TTC549 (cell line): ENCODE measurements around the gene EARS2.
"Not testable (repeated sequence)": the region's sequence is repeated elsewhere in the genome, so short reads cannot be mapped to it uniquely, and the experiment has no call there.

Source experiments
- FAIRE-seq: peaks from 2 replicates; lab custom pipeline; 2012; peaks lifted over from hg19 to GRCh38; lab: Jason Lieb, UNC

Gene EARS2

DNA sequence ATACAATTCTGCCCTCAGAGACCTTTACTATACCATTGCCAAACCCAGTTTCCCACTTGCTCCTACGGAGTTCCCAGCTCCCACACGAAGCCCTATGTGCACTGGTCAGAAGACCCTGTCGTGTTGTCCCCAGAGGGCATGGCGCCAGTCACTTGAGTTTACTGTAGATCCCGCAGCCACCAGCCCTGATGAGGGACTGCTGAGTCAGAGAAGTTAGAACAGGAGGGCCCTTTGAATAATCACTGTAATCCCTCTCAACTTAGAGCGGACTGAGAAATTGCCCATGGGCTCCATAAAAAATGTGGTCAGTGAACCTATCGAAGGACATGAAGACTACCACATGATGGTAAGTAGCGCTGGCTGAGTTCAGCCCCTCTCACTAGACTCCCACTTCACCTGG, 9.6 kb upstream of the EARS2 start:
- FAIRE-seq = no peak

DNA sequence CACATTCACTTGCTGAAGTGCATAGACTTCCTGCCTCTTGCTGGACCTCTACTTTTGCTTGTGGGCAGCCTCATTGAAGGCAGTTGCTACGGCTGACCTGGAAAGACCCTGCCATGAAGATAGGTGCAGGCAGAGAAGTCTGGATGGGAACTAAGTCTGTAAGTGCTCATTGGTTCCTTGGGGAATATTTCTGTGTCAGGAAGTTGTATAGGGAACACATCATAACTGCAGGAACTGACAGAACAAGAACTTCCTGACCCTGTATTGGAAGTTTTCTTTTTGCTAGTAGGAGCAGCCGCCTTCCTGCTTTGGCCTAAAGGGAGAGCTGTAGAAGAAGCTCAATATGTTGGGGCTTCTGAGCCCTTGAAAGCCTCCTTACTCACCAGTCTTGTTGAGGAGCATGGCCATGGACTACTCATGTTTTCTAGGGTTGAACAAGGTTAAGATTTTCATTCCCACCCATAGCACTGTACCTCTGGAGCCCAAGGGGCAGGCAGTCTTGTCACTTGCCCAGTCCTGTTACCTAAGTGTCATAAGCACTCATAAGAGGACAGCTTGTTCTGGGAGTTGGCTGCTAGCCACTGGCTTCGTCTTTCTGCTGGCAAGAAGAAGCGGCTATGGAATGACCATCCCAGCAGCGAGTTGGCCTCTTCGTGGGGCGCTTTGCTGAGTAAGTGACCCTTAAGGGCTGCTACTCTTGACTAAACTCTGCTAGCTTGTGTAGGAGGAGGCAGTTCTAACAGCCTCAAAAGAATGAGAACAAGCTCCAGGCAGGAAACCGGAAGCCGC, 7.6 kb upstream of the EARS2 start:
- no peak for FAIRE-seq

DNA sequence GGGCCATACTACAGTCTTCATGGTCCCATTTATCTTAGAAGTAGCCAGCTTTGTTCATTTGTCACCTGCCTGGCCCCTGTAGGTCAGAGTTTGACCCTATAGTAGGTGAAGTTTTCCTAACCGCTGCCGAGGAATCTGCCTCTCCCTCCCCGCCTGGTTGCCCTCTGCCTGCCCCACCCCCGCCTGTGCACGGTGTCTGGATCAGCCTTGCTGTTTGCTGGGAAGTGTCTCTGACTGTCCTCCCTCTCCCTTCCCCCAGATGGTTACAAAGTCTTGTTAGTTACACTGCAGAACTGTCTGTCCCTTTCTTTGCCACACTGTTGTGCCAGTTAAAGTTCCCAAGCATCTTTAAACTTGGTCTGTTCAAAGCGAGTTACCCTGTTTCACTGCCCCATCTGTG, 6.0 kb upstream of the EARS2 start:
- FAIRE-seq = no peak

DNA sequence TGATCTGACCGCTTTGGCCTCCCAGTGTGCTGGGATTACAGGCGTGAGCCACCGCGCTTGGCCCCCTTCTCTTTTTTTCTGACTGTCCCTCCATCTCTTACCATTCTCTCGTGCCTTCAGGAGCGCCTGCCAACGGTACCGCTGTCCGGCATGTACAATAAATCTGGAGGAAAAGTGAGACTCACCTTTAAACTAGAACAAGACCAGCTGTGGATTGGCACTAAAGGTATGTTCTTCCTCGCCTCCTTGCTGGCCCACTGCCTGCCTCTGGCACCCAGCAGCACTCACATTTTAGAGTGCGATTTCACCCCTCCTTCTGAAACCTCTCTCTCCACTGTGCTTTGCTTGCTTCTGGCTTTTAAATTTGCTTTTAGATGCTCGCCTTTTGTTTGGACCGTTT, 5.4 kb upstream of the EARS2 start:
- no peak for FAIRE-seq

DNA sequence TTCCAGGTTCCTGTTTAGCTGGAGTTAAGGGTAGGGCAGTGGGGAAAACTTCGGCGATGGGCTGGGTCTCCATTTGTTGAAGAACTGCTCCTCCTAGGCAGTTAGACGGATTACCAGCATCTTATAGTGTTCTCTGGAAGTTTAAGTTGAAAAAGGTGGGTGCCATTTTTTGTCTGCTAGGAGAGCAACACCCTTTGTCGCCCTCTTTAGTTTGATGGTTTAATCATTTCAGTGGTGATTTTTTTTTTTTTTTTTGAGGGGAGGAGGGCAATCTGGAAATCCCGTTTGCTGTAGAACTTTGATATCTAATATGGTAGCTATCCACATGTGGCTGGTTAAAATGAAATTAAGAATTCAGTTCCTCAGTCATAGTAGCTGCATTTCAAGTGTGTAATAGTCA, 4.4 kb upstream of the EARS2 start:
- FAIRE-seq = no peak

DNA sequence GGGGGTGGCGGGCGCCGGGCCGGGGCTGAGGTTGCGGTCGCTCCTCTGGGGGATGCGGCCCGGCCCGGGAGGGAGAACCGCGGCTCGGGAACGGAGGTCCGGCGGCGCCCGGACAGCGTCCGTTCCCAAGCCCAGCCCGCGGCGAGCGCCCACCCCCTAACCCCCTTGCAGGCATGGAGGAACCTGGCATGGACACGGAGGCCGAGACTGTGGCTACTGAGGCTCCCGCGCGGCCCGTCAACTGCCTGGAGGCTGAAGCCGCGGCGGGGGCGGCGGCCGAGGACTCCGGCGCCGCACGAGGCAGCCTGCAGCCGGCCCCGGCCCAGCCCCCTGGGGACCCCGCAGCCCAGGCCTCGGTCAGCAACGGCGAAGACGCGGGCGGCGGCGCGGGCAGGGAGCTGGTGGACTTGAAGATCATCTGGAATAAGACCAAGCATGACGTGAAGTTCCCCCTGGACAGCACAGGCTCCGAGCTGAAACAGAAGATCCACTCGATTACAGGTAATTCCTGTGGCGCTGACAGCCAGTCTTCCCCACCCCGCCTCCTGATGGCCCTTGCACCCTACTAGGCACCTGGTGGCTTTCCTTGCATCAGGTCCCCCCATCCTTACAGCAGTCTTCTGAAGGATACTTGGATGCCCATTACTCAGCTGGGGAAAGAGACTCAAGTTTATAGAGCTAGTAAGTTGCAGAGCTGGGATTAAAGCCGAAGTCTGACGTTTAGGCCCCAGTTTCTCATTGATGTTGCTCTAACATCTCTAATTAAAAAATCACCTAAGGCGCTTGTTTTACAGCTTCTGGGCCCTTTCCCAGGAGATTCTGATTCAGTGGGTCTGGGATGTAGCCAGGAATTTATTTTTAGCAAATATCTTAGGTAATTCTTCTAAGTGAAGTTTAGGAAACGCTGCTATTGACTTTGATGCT, 891 bp upstream of the EARS2 start:
- FAIRE-seq = no peak

DNA sequence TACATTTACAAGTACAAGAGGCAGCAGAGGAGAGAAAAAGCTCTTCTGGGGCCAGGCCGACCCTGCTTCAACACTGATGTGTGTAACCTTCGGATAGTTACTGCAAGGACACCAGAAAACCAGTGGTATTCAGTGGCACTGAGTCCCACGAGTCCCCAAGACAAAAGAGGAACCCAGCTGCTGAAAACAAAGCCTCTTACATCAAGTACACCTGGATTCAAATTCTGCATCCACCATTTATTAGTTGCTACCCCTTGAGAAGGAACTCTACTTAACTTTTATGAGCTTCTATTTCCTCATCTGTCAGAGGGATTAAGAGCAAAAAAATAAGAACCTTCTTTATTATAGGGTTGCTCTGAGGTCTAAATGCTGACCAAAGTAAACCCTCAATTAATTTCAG, 2.6 kb downstream of the EARS2 start:
- FAIRE-seq = no peak

DNA sequence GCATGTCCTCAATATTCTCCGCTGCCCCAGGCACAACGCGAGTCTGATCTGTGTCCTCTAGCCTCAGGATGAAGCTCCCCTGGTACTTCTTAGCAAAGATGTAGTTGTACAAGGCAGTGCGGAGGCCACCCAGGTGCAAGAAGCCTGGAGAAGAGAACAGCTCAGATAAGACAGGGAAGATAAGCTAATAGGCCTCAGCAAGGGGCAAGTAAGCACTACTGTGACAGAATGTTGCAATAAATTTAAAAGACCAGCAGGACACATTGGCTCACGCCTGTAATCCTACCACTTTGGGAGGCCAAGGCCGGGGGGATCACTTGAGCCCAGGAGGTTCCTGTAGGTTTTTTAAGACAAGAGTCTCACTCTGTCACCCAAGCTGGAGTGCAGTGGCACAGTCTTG, 5.0 kb downstream of the EARS2 start:
- no peak for FAIRE-seq

DNA sequence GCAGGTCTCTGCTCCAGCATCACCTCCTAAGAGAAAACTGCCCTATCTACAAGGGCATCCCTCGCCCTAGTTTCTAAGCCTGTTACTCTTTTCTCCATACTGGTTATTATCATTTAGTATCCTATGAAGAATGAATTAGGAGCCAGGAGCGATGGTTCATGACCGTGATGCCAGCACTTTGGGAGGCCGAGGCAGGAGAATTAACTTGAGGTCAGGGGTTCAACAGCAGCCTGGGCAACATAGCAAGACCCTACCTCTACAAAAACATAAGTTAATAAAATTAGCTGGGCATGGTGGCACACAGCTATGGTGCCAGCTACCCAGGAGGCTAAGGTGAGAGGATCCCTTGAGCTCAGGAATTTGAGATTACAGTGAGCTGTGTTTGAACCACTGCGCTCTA, 7.2 kb downstream of the EARS2 start:
- no peak for FAIRE-seq

DNA sequence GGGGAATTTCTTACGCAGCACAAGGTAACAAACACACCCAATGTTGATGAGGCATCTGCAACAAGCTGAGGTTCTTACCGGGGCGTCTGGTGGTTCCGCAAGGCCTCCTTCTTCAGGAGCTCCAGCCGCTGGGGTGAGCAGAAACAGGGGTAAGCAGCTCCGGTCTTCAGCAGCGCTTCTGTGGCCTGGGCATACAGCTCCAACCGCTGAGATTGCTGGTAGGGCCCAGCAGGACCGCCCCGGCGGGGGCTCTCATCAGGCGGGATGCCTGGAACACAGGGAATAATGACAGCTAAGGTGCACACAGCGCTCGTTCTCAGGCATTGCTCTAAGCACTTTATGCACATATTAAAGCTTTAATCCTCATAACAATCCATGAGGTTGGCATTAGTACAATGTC, 12.7 kb downstream of the EARS2 start:
- no peak for FAIRE-seq

DNA sequence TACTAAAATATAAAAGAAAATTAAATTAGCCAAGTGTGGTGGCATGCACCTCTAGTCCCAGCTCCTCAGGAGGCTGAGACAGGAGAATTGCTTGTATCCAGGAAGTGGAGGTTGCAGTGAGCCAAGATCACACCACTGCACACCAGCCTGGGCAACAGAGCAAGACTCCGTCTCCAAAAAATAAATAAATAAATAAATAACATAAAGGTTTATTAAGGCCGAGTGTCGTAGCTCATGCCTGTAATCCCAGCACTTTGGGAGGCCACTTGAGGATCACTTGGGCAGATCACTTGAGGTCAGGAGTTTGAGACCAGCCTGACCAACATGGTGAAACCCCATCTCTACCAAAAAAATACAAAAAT, 16.4 kb downstream of the EARS2 start:
- not testable (repeated sequence) for FAIRE-seq

DNA sequence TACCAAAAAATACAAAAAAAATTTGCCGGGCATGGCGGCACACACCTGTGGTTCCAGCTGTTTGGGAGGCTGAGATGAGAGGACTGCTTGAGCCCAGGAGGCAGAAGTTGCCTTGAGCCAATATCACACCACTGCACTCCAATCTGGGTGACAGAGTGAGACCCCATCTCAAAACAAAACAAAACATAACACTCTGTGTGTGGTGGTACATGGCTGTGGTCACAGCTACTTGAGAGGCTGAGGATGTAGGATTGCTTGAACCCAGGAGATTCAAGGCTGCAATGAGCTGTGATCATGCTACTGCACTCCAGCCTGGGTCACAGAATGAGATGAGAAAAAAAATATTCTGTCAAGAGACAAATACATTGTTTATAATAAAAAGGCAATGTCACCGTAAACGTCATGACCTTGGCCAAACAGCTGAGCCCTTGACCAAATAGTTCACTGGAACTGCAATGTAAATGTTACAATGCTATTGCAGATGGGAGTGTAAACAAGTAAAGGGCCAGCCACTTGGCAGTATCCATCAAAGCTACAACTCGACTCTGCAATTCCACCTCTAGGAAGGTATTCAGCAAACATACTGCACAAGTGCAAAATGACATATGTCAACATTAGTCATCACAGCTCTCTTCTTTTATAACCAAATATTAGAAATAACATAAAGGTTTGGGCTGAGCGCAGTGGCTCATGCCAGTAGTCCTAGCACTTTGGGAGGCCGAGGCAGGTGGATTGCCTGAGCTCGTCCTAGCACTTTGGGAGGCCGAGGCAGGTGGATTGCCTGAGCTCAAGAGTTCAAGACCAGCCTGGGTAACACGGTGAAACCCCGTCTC, 16.9 kb downstream of the EARS2 start:
- FAIRE-seq = no peak

DNA sequence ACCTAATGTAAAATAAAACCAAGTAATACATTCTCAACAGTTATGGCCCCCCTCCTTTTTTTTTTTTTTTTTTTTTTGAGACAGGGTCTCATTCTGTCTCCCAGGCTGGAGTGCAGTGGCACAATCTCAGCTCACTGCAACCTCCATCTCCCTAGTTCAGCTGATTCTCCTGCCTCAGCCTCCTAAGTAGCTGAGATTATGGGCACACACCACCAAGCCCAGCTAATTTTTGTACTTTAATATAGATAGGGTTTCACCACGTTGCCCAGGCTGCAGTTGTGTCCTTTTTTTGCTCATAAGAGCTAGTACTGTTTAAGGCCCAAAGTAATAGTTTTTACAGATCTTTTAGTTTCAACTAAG, 18.3 kb downstream of the EARS2 start:
- no peak for FAIRE-seq

DNA sequence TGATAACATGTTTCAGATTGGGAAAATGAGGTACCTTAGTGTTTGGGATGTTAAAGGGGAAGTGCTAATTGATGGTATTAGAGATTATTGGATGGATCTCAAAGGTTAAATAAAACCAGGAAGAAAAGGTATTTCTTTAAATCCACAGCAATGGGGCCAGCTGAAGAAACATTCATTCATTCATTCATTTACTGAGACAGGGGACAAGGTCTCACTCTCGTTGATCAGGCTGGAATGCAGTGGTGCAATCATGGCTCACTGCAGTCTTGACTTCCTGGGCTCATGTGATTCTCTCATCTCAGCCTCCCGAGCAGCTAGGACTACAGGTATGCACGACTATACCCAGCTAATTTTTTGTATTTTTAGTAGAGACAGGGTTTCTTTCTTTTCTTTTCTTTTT, 19.8 kb downstream of the EARS2 start:
- FAIRE-seq = no peak

DNA sequence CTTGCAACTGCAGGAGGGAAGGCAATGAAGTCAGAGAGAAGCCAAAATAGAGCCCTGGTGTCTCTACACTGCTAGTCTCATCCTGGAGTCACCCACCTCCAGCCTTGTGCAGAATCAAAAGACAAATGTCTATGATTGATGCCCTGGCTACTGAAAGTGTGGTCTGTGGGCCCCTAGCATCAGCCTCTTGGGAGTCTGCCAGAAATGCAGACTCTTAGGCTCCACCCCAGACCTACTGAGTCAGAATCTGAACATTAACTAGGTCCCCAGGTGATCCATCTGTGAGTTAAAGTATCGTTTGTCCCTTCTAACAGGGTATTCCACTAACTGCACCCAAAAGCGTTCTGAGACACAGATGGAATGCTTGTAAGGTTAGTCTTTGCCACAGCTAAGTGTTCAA, 21.2 kb downstream of the EARS2 start:
- FAIRE-seq = no peak

DNA sequence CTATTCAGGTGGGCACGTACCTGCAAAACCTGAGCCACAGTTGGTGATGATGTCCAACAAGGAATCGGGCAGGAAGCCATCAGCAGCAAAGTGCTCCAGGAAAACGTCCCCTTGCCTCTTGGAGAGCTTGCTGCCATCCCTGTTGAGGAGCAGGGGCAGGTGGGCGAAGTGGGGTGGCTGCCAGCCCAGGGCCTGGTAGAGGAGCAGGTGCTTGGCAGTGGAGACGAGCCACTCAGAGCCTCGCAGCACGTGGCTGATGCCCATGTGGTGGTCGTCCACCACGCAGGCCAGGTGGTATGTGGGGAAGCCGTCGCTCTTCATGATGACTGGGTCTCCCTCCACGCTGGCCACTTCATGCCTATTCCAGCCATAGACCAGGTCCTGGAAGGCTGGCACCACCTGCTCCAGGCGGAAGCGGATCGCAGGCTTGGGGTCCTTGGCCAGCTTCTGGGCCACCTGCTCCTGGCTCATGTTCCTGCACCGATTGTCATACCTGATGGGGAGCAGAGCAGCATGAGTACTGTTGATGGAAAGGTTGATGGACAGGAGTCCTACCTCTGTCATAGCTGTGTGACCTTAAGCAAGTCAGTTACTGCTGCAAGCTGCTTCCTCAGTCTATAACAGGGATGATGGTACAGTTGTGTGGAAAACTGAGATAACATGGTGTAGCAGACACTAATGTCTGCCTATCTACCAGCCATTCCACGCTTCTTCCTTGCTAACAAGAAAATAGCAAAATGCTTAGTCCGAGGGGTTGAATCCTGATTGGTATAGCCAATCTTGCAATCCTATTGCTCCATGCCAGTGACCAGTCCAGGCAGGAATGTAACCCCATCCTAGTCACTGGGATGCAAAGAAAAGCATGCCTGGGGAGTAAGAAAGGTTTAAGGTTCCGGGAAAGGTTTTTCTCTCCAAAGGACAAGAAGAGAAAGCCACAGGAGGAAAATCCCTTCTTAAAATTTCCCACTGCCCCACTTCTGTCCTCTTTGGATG, 22.0 kb downstream of the EARS2 start:
- FAIRE-seq = no peak

DNA sequence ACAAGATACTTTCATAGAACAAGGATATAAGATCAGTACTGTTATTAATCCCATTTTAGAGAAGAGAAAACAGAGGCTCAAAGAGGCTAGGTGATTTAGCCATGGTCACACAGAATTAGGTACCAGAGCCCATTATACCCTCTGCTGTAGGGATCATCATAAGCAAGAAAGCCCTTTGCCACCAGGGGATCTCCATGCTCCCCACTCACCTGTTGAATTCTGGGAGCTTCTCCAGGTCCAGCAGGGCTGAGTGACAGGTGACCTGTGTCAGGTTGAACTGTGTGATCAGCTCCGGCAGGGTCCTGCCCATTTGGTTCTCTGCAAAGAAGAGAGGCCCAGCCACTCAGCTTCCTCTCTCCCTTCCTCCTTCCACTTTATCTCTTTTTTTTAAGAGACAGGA, 24.7 kb downstream of the EARS2 start:
- no peak for FAIRE-seq

DNA sequence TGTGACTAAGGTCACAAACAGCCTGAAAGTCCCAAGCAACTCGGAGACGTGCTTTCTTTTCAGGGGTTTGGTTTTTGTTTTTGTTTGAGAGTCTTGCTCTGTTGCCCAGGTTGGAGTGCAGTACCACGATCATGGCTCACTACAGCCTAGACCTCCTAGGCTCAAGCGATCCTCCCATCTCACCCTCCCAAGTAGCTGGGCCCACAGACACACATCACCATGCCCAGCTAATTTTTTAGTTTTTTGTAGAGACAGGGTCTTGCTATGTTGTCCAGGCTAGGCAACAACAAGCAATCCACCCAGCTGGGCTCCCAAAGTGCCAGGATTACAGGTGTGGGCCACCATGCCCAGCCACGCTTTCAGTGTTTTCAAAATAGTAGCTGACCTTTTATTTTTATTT, 27.1 kb downstream of the EARS2 start:
- FAIRE-seq = no peak

DNA sequence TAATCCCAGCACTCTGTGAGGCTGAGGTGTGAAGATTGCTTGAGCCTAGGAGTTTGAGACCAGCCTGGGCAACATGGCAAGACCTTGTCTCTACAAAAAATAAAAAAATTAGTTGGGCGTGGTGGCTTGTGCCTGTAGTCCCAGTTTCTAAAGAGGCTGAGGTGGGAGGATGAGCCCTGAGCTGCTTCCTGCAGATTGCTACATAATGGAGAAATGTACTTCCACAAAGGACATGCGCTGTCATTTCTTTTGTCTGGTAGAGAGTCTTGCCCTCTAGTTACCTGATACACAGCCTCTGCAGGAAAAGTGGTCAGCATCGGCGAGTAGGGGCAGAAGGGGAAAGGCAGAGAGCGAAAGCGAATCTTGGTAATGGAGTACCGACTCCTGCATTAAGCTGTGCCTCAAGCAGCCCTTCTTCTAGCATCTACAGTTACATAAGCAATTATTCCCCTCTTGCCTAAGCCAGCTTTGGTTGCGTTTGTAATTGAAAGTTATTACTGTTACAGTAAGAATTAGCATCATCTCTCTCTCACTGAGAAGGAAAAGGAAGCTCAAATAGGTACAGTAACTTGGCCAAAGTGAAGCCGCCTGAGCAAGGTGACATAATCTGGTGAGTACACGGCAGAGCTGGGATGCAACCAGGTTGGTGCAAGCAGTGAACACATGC, 28.4 kb downstream of the EARS2 start:
- no peak for FAIRE-seq

DNA sequence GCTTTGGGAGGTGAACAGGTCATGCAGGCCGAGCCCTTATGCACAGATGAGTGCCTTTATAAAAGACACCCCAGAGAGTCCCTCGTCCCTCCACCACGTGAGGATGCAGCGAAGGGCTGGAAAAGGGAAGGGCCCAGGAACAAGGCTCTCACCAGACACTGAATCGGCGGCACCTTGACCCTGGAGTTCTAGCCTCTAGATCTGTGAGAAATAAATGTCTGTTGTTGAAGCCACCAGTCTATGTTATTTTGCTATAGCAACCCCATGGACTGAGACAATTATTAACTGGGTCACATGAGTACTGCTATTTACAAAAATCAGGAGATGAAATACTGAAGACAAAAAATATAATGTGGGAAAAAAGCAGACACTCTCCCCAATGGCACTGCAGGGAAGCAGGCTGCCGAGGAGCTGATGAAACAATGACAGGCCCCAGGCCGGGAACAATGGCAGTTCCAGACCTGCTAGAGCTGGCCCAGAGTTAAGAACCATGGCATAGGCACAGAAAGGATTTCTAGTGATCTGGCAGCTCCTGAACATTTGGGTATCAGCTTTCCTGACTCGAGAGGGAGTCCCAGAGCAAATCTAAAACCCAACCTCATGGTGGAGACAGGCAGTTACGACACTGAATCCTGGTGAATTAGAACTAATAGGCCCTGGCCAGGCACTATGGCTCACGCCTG, 29.0 kb downstream of the EARS2 start:
- no peak for FAIRE-seq

DNA sequence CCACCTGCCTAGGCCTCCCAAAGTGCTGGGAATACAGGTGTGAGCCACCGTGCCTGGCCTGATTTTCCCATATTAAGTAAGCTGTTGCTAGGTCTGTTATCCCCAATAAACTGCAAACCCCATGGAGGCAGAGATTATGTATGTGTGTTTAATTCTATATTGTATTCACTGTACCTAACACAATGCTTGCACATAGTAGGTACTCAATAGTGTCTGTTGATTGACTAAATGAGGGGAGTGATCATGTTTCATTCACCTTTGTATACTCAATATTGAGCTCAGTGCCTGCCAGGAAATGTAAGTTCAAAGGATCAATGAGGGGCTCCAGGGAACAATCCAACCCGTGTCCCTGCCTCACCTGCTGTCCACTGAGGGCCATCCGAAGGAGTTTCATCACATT, 32.3 kb downstream of the EARS2 start:
- no peak for FAIRE-seq
